Neural cell (in vitro differentiated cells): ENCODE data around the gene SHISA9. TPM values are rescaled to one million over a fixed set of nuclear protein-coding genes. Genes with fewer than 3 reads are reported as not detected.

Source experiments
- H2AFZ ChIP-seq: fragments of 200-600, 300-800 bp; sonication (generic), shearing (Covaris generic); 2 replicates; pipeline ENCODE4 v1.6.0; 2014; ENCODE audit warnings: low read depth, mild to moderate bottlenecking, antibody characterized with exemption, low read length, moderate library complexity
- H3F3A ChIP-seq: fragments of 200-600 bp; shearing (Covaris generic); 2 replicates; pipeline ENCODE4 v1.6.1; 2016; ENCODE audit warnings: mild to moderate bottlenecking, moderate library complexity, mixed read lengths, antibody characterized with exemption, low read length; ENCODE audit not compliant: insufficient read depth, poor library complexity, severe bottlenecking
- H3K27ac ChIP-seq: fragments of 200-600, 300-800 bp; sonication (generic), shearing (Covaris generic); 2 replicates; pipeline ENCODE4 v1.5.1; 2014; ENCODE audit warnings: mild to moderate bottlenecking, low read length, moderate library complexity
- H3K27me3 ChIP-seq: fragments of 300-800, 200-600 bp; sonication (generic), shearing (Covaris generic); 2 replicates; pipeline ENCODE4 v1.6.0; 2014; ENCODE audit warnings: mild to moderate bottlenecking, low read depth, low read length, moderate library complexity; ENCODE audit not compliant: insufficient read depth
- H3K36me3 ChIP-seq: fragments of 300-800, 200-600 bp; sonication (generic), shearing (Covaris generic); 2 replicates; pipeline ENCODE4 v1.5.1; 2014; ENCODE audit warnings: mild to moderate bottlenecking, antibody characterized with exemption, low read length, moderate library complexity; ENCODE audit not compliant: insufficient read depth
- H3K4me2 ChIP-seq: fragments of 300-800, 200-600 bp; sonication (generic), shearing (Covaris generic); 2 replicates; pipeline ENCODE4 v1.6.0; 2014; ENCODE audit warnings: mild to moderate bottlenecking, low read length
- H3K4me3 ChIP-seq: fragments of 300-800, 200-600 bp; sonication (generic), shearing (Covaris generic); 2 replicates; pipeline ENCODE4 v1.5.1; 2014; ENCODE audit warnings: mild to moderate bottlenecking, low read length, moderate library complexity
- H3K79me2 ChIP-seq: fragments of 200-600 bp; shearing (Covaris generic); replicated peaks from 2 replicates; pipeline ENCODE4 v1.6.0; 2014; ENCODE audit warnings: mild to moderate bottlenecking, low read length, moderate library complexity; ENCODE audit not compliant: insufficient read depth
- H3K9ac ChIP-seq: fragments of 300-800, 200-600 bp; sonication (generic), shearing (Covaris generic); 2 replicates; pipeline ENCODE4 v1.6.1; 2016; ENCODE audit warnings: mild to moderate bottlenecking, low read length, mixed read lengths
- H3K9me2 ChIP-seq: fragments of 200-600 bp; shearing (Covaris generic); 2 replicates; pipeline ENCODE4 v1.6.1; 2016; ENCODE audit warnings: mild to moderate bottlenecking, low read length, mixed read lengths; ENCODE audit not compliant: insufficient read depth
- H3K9me3 ChIP-seq: fragments of 200-600, 300-800 bp; sonication (generic), shearing (Covaris generic); 2 replicates; pipeline ENCODE4 v1.6.1; 2016; ENCODE audit warnings: mild to moderate bottlenecking, mixed run types, low read length, moderate library complexity, mixed read lengths
- H4K20me1 ChIP-seq: fragments of 200-600 bp; shearing (Covaris generic); 2 replicates; pipeline ENCODE4 v1.6.1; 2016; ENCODE audit warnings: mild to moderate bottlenecking, mixed run types; ENCODE audit not compliant: insufficient read depth
- CTCF ChIP-seq: fragments of 450-650 bp; IDR thresholded peaks from 2 replicates; pipeline ENCODE4 v1.5.1; 2014; ENCODE audit warnings: antibody characterized with exemption, mild to moderate bottlenecking, moderate library complexity; ENCODE audit not compliant: poor library complexity, severe bottlenecking
- EP300 ChIP-seq: fragments of 450-650 bp; conservative IDR thresholded peaks from 2 replicates; pipeline ENCODE4 v1.6.1; 2014; ENCODE audit warnings: antibody characterized with exemption, mild to moderate bottlenecking, moderate library complexity; ENCODE audit not compliant: poor library complexity, severe bottlenecking
- EZH2 ChIP-seq: fragments of 200-600, 300-800 bp; shearing (Covaris generic), sonication (generic); IDR thresholded peaks from 2 replicates; pipeline ENCODE4 v1.6.1; 2014; ENCODE audit warnings: antibody characterized with exemption, low read length, borderline replicate concordance, mild to moderate bottlenecking; ENCODE audit not compliant: insufficient read depth, poor library complexity, severe bottlenecking
- MXI1 ChIP-seq: fragments of 450-650 bp; conservative IDR thresholded peaks from 2 replicates; pipeline ENCODE4 v1.6.1; 2014; ENCODE audit warnings: antibody characterized with exemption, mild to moderate bottlenecking; ENCODE audit not compliant: poor library complexity, severe bottlenecking
- POLR2AphosphoS5 ChIP-seq: IDR thresholded peaks from 2 replicates; pipeline ENCODE4 v1.6.1; 2012
- REST ChIP-seq: IDR thresholded peaks from 2 replicates; pipeline ENCODE4 v1.6.1; 2012; ENCODE audit warnings: borderline replicate concordance
- SMC3 ChIP-seq: fragments of 450-650 bp; conservative IDR thresholded peaks from 2 replicates; pipeline ENCODE4 v1.6.1; 2014; ENCODE audit warnings: antibody characterized with exemption, mild to moderate bottlenecking, moderate library complexity; ENCODE audit not compliant: poor library complexity
- TAF1 ChIP-seq: IDR thresholded peaks from 2 replicates; pipeline ENCODE4 v1.6.1; 2012; ENCODE audit warnings: low read depth
- polyA plus RNA-seq: library from polyadenylated mRNA; depleted of rRNA; stranded (reverse); fragments of >200 nt; gene quantifications from 2 replicates; pipeline ENCODE4 v1.2.3, GENCODE V29; 2014

SHISA9 gene
- polyA plus RNA-seq, 1 donor from 2014 or later: 2.0 TPM

DNA sequence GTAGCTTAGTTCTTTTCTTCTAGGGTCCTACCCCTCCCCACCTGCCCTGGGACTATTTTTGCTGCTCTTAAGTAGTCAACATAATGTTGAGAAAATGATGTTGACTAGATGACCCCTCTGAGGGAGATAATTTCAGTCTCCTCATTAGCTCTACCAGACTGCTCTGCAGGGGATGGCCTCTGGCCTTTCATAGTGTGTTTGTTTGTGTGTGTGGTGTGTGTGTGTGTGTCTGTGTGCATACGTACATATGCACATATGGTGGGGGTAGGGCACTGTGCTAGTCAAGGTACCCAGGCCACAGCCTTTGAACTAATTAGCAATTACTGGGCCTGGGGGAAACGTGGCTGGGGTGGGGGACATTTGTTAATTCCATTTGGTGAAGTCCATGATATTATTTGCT lies 254.0 kb downstream of the SHISA9 start:
- H3K27me3 ChIP-seq: no peaks in the 10 kb centered on the region
- H2AFZ ChIP-seq: no peak overlapping the region
- no peaks in the 10 kb centered on the region for H3K9me3 ChIP-seq
- TF ChIP-seq MXI1 (no peak), POLR2AphosphoS5 (no peak), CTCF (no peak), EP300 (no peak), SMC3 (no peak), TAF1 (no peak), REST (no peak)
- no peak overlapping the region for H3K9ac ChIP-seq
- no peak overlapping the region for H3K27ac ChIP-seq
- H3K9me2 ChIP-seq: no peaks in the 10 kb centered on the region
- no peak overlapping the region for H3K4me2 ChIP-seq
- no peaks in the 10 kb centered on the region for H3K36me3 ChIP-seq
- no peaks in the 10 kb centered on the region for H3F3A ChIP-seq
- no peaks in the 10 kb centered on the region for H3K79me2 ChIP-seq
- H3K4me3 ChIP-seq: no peak overlapping the region
- no peaks in the 10 kb centered on the region for H4K20me1 ChIP-seq

- no peak overlapping the region for H3K27ac ChIP-seq
- no peaks in the 10 kb centered on the region for H3K27me3 ChIP-seq
- no peak overlapping the region for H3K4me2 ChIP-seq
- peak overlapping the region; percentile 7 for H3K9ac ChIP-seq
- no peaks in the 10 kb centered on the region for H3K9me3 ChIP-seq
- H2AFZ ChIP-seq: no peak overlapping the region
- no peaks in the 10 kb centered on the region for H4K20me1 ChIP-seq
- H3K36me3 ChIP-seq: no peaks in the 10 kb centered on the region
- no peaks in the 10 kb centered on the region for H3K79me2 ChIP-seq
- no peaks in the 10 kb centered on the region for H3F3A ChIP-seq
- no peaks in the 10 kb centered on the region for H3K9me2 ChIP-seq
- no peak overlapping the region for H3K4me3 ChIP-seq
- TF ChIP-seq SMC3: no peak
- no peak for TF ChIP-seq EZH2
- TF ChIP-seq REST: no peak
- no peak for TF ChIP-seq MXI1
Observed at GRCh38 chr16:13155780-13156179, 254.4 kb downstream of the SHISA9 start.
